NT2/D1 (cell line): Measurements from ENCODE around the gene ZBTB37.

ENCODE experiments used
- DNase-seq: peaks from one replicate; pipeline ENCODE4 v3.0.0-alpha.2; 2011; ENCODE audit warnings: low read depth, low spot score
- H3K27me3 ChIP-seq: 2 replicates; pipeline ENCODE4 v1.6.0; 2011; ENCODE audit warnings: mild to moderate bottlenecking; ENCODE audit not compliant: insufficient read length, insufficient read depth
- H3K36me3 ChIP-seq: 2 replicates; pipeline ENCODE4 v1.6.1; 2011; ENCODE audit warnings: mild to moderate bottlenecking, low read length, mixed read lengths; ENCODE audit not compliant: insufficient read depth, insufficient read length
- H3K4me1 ChIP-seq: 2 replicates; pipeline ENCODE4 v1.5.1; 2011; ENCODE audit not compliant: insufficient read depth, insufficient read length
- H3K4me3 ChIP-seq: 2 replicates; pipeline ENCODE4 v1.5.1; 2011; ENCODE audit warnings: low read depth; ENCODE audit not compliant: insufficient read length
- H3K9ac ChIP-seq: 2 replicates; pipeline ENCODE4 v1.6.0; 2011; ENCODE audit warnings: low read depth; ENCODE audit not compliant: insufficient read length
- H3K9me3 ChIP-seq: 2 replicates; pipeline ENCODE4 v1.5.1; 2011; ENCODE audit warnings: mild to moderate bottlenecking, low read length; ENCODE audit not compliant: insufficient read depth
- SUZ12 ChIP-seq: IDR thresholded peaks from 2 replicates; pipeline ENCODE4 v1.6.1; 2011; ENCODE audit not compliant: insufficient read length, insufficient read depth; ENCODE audit errors: extremely low read depth
- YY1 ChIP-seq: IDR thresholded peaks from 2 replicates; pipeline ENCODE4 v1.6.1; 2011; ENCODE audit not compliant: insufficient read length, insufficient read depth
- ZNF274 ChIP-seq: IDR thresholded peaks from 2 replicates; pipeline ENCODE4 v1.6.1; 2011; ENCODE audit warnings: mild to moderate bottlenecking, low read depth, low read length

ZBTB37 gene

GRCh38 chr1:173889885-173890284, 21.7 kb downstream of the ZBTB37 start:
- H3K4me3 ChIP-seq, result no peak overlapping the region
- H3K4me1 ChIP-seq, result no peaks in the 10 kb centered on the region
- H3K36me3 ChIP-seq, result peaks cover 23% of the 10 kb centered on the region
- H3K9me3 ChIP-seq, result no peaks in the 10 kb centered on the region
- no peak for DNase-seq
- H3K27me3 ChIP-seq, result no peaks in the 10 kb centered on the region
- H3K9ac ChIP-seq, result no peak overlapping the region
- TF ChIP-seq SUZ12, result no peak
- TF ChIP-seq YY1, result no peak
- TF ChIP-seq ZNF274, result no peak

DNA sequence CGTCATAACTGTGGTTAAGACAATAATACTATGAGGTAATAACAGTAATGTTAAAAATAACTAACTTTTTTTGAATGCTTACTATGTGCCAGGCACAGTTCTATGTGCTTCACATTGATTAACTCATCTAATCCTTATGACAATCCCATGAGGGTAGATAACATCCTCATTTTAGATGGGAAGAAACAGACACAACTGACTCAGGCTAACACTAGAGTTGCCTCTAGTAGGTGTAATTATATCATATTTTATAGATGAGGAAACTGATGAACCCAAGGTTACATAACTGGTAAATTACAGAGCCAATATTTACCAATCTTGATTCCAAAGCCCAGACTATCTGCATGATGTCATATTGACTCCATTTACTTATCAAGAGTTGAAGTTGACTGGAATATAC, 25.4 kb downstream of the ZBTB37 start:
- no peak for TF ChIP-seq SUZ12
- no peak for TF ChIP-seq ZNF274
- TF ChIP-seq YY1, result no peak

GRCh38 chr1:173894189-173894588, 26.0 kb downstream of the ZBTB37 start:
- no peak for TF ChIP-seq ZNF274
- TF ChIP-seq YY1, result no peak
- no peak for TF ChIP-seq SUZ12
- no peak for DNase-seq
- Histone ChIP-seq H3K27me3 (no peaks in the 10 kb centered on the region), H3K4me1 (no peaks in the 10 kb centered on the region), H3K9me3 (no peaks in the 10 kb centered on the region), H3K9ac (no peak overlapping the region), H3K4me3 (no peak overlapping the region), H3K36me3 (peaks cover 3% of the 10 kb centered on the region)

More for the DNA sequence above, 25.4 kb downstream of the ZBTB37 start:
- H3K4me1 ChIP-seq, result no peaks in the 10 kb centered on the region
- H3K27me3 ChIP-seq, result no peaks in the 10 kb centered on the region
- no peak overlapping the region for H3K9ac ChIP-seq
- no peak overlapping the region for H3K4me3 ChIP-seq
- no peaks in the 10 kb centered on the region for H3K9me3 ChIP-seq
- no peak for DNase-seq
- peaks cover 3% of the 10 kb centered on the region for H3K36me3 ChIP-seq

GRCh38 chr1:173900427-173900826, 32.2 kb downstream of the ZBTB37 start:
- no peak for DNase-seq
- TF ChIP-seq SUZ12, result no peak
- TF ChIP-seq ZNF274, result no peak
- TF ChIP-seq YY1, result no peak
- Histone ChIP-seq H3K9me3 (no peaks in the 10 kb centered on the region), H3K9ac (no peak overlapping the region), H3K4me3 (no peak overlapping the region), H3K4me1 (no peaks in the 10 kb centered on the region), H3K27me3 (no peaks in the 10 kb centered on the region), H3K36me3 (no peaks in the 10 kb centered on the region)

- no peak for DNase-seq
- TF ChIP-seq ZNF274 (no peak), YY1 (no peak), SUZ12 (no peak)
Measured at GRCh38 chr1:173900992-173901391, 32.8 kb downstream of the ZBTB37 start.

GRCh38 chr1:173903827-173904531, 35.8 kb downstream of the ZBTB37 start:
- Histone ChIP-seq H3K4me1 (no peaks in the 10 kb centered on the region), H3K36me3 (no peaks in the 10 kb centered on the region), H3K4me3 (no peak overlapping the region), H3K27me3 (no peaks in the 10 kb centered on the region), H3K9ac (no peak overlapping the region), H3K9me3 (no peaks in the 10 kb centered on the region)
- no peak for DNase-seq
- TF ChIP-seq SUZ12, result no peak
- TF ChIP-seq YY1, result no peak

More at GRCh38 chr1:173900992-173901391, 32.8 kb downstream of the ZBTB37 start:
- no peaks in the 10 kb centered on the region for H3K36me3 ChIP-seq
- H3K4me3 ChIP-seq, result no peak overlapping the region
- H3K4me1 ChIP-seq, result no peaks in the 10 kb centered on the region
- H3K9me3 ChIP-seq, result no peaks in the 10 kb centered on the region
- H3K9ac ChIP-seq, result no peak overlapping the region
- no peaks in the 10 kb centered on the region for H3K27me3 ChIP-seq

DNA sequence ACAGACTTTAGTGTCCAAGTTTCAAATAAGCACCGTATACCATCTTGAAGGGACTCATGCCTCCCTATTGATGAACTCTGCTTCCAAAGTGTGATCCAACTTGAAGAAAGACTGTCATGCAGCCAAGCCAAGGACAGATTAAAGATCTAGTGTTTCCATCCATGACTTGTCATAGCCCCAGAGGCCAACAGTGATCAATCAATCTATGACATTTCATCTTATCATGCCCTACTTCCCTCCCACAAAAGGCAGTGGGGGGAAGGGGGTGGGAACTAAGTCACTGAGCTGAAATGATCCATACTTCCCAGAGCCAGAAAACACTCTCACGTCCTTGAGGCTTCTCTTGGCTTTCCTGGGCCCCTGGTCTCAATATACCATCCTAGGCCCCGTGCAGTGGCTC, 44.9 kb downstream of the ZBTB37 start:
- DNase-seq, result no peak
- peaks cover 2% of the 10 kb centered on the region for H3K4me1 ChIP-seq
- no peak overlapping the region for H3K4me3 ChIP-seq
- H3K27me3 ChIP-seq, result no peaks in the 10 kb centered on the region
- H3K9ac ChIP-seq, result no peak overlapping the region
- H3K36me3 ChIP-seq, result no peaks in the 10 kb centered on the region
- TF ChIP-seq ZNF274 (no peak), SUZ12 (no peak), YY1 (no peak)
- H3K9me3 ChIP-seq, result no peaks in the 10 kb centered on the region
